OCI-LY3 (cell line): ENCODE measurements around the gene C17orf67.

Source experiments
- H2AFZ ChIP-seq: fragments of 200-600, 300-600 bp; shearing (Covaris generic); 2 replicates; pipeline ENCODE4 v1.6.0; 2014; ENCODE audit warnings: antibody characterized with exemption, low read depth, low read length
- H3K27ac ChIP-seq: fragments of 200-600, 300-600 bp; sonication (generic); 2 replicates; pipeline ENCODE4 v1.5.1; 2014; ENCODE audit warnings: mild to moderate bottlenecking, low read length, moderate library complexity, mixed read lengths
- H3K27me3 ChIP-seq: fragments of 200-600, 300-600 bp; sonication (generic); 2 replicates; pipeline ENCODE4 v1.6.1; 2014; ENCODE audit warnings: low read depth, low read length, mixed read lengths
- H3K36me3 ChIP-seq: fragments of 200-600, 300-600 bp; sonication (generic); replicated peaks from 2 replicates; pipeline ENCODE3; 2014; ENCODE audit warnings: low read depth, low read length, mixed read lengths
- H3K4me1 ChIP-seq: fragments of 300-600, 200-600 bp; sonication (generic); 2 replicates; pipeline ENCODE4 v1.6.1; 2014; ENCODE audit warnings: low read length, mixed read lengths
- H3K4me2 ChIP-seq: fragments of 200-600, 300-600 bp; sonication (generic); 2 replicates; pipeline ENCODE4 v1.6.1; 2014; ENCODE audit warnings: low read length, mixed read lengths
- H3K4me3 ChIP-seq: fragments of 300-600, 200-600 bp; sonication (generic); 2 replicates; pipeline ENCODE4 v1.5.1; 2014; ENCODE audit warnings: antibody characterized with exemption, mild to moderate bottlenecking, low read length, moderate library complexity
- H3K79me2 ChIP-seq: fragments of 300-600, 200-600 bp; shearing (Covaris generic); 2 replicates; pipeline ENCODE4 v1.6.1; 2014; ENCODE audit warnings: mild to moderate bottlenecking, low read length, mixed read lengths
- H3K9ac ChIP-seq: fragments of 300-600, 200-600 bp; shearing (Covaris generic); 2 replicates; pipeline ENCODE4 v1.6.0; 2014; ENCODE audit warnings: mild to moderate bottlenecking, low read length, moderate library complexity
- H3K9me3 ChIP-seq: fragments of 200-600, 300-600 bp; shearing (Covaris generic); 2 replicates; pipeline ENCODE4 v1.6.1; 2014; ENCODE audit warnings: low read length, mixed read lengths; ENCODE audit not compliant: insufficient read depth
- H4K20me1 ChIP-seq: fragments of 200-600, 300-600 bp; sonication (generic); 2 replicates; pipeline ENCODE4 v1.6.1; 2016; ENCODE audit warnings: low read length, mixed read lengths; ENCODE audit not compliant: insufficient read depth
- EZH2phosphoT487 ChIP-seq: fragments of 200-600 bp; shearing (Covaris generic); IDR thresholded peaks from 2 replicates; pipeline ENCODE4 v1.6.1; 2018; ENCODE audit warnings: antibody characterized with exemption, mixed run types, low read depth
- TF ChIP-seq, protein P1 (sequence below): fragments of 200-600, 300-600 bp; sonication (generic); IDR thresholded peaks from 2 replicates; pipeline ENCODE4 v1.5.1; 2014; ENCODE audit warnings: antibody characterized with exemption, low read length, low read depth

The C17orf67 gene

DNA sequence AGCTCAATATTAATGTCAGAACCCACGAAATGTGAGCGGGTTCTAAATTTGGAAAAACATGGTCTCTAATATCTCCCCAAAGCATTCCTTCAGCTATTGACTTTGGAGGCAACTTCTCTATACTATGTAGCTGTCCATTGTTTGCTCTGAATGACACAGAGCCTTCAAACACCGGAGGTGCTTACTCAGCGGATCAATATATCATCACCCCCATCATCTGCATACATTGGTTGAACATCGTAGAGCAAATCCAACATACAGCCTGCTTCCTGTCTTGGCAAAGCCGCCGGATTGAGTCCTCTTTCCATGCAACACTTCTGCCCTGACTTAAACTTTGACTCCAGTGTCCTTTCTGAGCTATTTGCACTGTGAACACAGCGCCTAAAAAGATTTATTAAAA is 61.3 kb downstream of the C17orf67 start:
- Histone ChIP-seq H3K27me3 (peaks cover 14% of the 10 kb centered on the region; the same call in 1 of the 2 replicates), H3K27ac (no peak overlapping the region), H4K20me1 (no peaks in the 10 kb centered on the region), H2AFZ (no peak overlapping the region), H3K79me2 (no peaks in the 10 kb centered on the region), H3K4me3 (no peak overlapping the region), H3K9me3 (no peaks in the 10 kb centered on the region), H3K36me3 (no peaks in the 10 kb centered on the region), H3K4me2 (no peak overlapping the region), H3K9ac (no peak overlapping the region), H3K4me1 (no peaks in the 10 kb centered on the region)
- no peak for TF ChIP-seq EZH2phosphoT487
- TF ChIP-seq, protein P1, sequence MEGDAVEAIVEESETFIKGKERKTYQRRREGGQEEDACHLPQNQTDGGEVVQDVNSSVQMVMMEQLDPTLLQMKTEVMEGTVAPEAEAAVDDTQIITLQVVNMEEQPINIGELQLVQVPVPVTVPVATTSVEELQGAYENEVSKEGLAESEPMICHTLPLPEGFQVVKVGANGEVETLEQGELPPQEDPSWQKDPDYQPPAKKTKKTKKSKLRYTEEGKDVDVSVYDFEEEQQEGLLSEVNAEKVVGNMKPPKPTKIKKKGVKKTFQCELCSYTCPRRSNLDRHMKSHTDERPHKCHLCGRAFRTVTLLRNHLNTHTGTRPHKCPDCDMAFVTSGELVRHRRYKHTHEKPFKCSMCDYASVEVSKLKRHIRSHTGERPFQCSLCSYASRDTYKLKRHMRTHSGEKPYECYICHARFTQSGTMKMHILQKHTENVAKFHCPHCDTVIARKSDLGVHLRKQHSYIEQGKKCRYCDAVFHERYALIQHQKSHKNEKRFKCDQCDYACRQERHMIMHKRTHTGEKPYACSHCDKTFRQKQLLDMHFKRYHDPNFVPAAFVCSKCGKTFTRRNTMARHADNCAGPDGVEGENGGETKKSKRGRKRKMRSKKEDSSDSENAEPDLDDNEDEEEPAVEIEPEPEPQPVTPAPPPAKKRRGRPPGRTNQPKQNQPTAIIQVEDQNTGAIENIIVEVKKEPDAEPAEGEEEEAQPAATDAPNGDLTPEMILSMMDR, result no peak

DNA sequence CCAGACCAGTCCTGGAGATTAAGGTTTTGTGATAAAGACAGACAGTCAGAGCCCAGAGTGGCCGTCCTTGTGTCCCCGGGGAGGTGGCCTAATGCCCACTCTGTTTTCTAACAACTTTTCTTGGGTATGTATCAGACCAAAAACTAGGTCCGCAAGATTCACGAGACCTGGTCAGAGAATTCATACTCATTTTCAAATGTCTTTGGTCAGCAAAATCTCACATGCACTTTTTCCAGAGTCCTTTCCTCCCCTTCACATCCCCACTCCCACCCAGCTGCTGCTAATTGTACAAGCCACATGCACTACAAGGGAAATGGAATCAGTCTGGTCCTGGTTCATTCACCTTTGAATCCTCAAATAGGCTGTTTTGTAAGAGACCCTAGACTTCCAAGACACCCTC is 61.7 kb downstream of the C17orf67 start:
- H3K27me3 ChIP-seq, result peaks cover 14% of the 10 kb centered on the region; the same call in 1 of the 2 replicates
- no peaks in the 10 kb centered on the region for H3K79me2 ChIP-seq
- no peaks in the 10 kb centered on the region for H3K9me3 ChIP-seq
- H3K4me3 ChIP-seq, result no peak overlapping the region
- no peaks in the 10 kb centered on the region for H4K20me1 ChIP-seq
- H2AFZ ChIP-seq, result no peak overlapping the region
- H3K27ac ChIP-seq, result no peak overlapping the region
- TF ChIP-seq, protein P1, result no peak
- TF ChIP-seq EZH2phosphoT487, result no peak
- no peak overlapping the region for H3K4me2 ChIP-seq
- H3K9ac ChIP-seq, result no peak overlapping the region
- H3K4me1 ChIP-seq, result no peaks in the 10 kb centered on the region
- H3K36me3 ChIP-seq, result no peaks in the 10 kb centered on the region

DNA sequence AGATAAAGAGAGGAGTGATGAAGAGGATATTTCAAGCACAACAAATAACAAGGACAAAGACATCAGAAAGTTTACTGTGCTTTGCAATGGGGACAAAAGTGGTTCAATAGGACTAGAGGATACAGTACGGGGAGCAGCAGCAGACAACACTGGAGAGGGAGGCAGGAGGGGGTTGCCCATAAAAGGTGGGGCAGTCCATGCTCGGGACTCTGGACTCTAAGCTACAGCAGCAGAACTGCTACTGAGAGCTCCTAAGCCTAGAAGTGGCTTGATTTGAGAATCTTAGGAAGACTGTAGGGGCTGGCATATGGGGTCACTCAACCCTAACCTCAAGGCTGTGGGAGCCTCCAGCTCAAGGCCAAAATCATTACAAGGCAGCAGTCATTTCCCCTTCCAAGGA is 62.2 kb downstream of the C17orf67 start:
- H3K79me2 ChIP-seq, result no peaks in the 10 kb centered on the region
- no peak overlapping the region for H3K4me3 ChIP-seq
- H3K27ac ChIP-seq, result no peak overlapping the region
- no peak for TF ChIP-seq EZH2phosphoT487
- TF ChIP-seq, protein P1, result no peak
- H3K9ac ChIP-seq, result no peak overlapping the region
- peaks cover 16% of the 10 kb centered on the region for H3K27me3 ChIP-seq
- H3K36me3 ChIP-seq, result no peaks in the 10 kb centered on the region
- H3K4me2 ChIP-seq, result no peak overlapping the region
- no peaks in the 10 kb centered on the region for H3K9me3 ChIP-seq
- no peak overlapping the region for H2AFZ ChIP-seq
- H4K20me1 ChIP-seq, result no peaks in the 10 kb centered on the region
- no peaks in the 10 kb centered on the region for H3K4me1 ChIP-seq

DNA sequence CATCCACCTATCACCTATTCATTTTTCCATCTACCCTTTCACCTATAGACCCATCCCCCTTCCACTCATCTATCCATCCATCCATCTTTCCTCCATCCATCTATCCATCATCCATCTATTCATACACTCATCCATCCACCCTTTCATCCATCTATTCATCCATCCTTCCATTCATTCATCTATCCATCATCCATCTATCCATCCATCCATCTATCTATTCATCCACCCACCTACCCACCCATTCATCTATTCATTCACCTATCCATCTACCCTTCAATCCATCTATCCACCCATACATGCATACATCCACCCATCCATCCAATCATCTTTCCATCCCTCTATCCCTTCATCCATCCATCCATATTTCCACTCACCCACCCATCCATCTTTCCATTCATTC is 63.3 kb downstream of the C17orf67 start:
- Histone ChIP-seq H3K9ac (no peak overlapping the region), H3K4me3 (no peak overlapping the region), H3K4me2 (no peak overlapping the region), H3K27ac (no peak overlapping the region), H3K79me2 (no peaks in the 10 kb centered on the region), H3K4me1 (no peaks in the 10 kb centered on the region), H2AFZ (no peak overlapping the region), H3K9me3 (no peaks in the 10 kb centered on the region), H3K36me3 (no peaks in the 10 kb centered on the region), H4K20me1 (no peaks in the 10 kb centered on the region), H3K27me3 (peaks cover 27% of the 10 kb centered on the region)
- TF ChIP-seq, protein P1, result no peak
- no peak for TF ChIP-seq EZH2phosphoT487
